SH-SY5Y (cell line): ENCODE results near the gene CRADD.

Source experiments
- GATA2 ChIP-seq: IDR thresholded peaks from 2 replicates; pipeline ENCODE4 v1.6.1; 2011; ENCODE audit warnings: mild to moderate bottlenecking, low read depth, low read length
- GATA3 ChIP-seq: IDR thresholded peaks from 2 replicates; pipeline ENCODE4 v1.6.1; 2011; ENCODE audit warnings: low read depth, mild to moderate bottlenecking, low read length, moderate library complexity

DNA sequence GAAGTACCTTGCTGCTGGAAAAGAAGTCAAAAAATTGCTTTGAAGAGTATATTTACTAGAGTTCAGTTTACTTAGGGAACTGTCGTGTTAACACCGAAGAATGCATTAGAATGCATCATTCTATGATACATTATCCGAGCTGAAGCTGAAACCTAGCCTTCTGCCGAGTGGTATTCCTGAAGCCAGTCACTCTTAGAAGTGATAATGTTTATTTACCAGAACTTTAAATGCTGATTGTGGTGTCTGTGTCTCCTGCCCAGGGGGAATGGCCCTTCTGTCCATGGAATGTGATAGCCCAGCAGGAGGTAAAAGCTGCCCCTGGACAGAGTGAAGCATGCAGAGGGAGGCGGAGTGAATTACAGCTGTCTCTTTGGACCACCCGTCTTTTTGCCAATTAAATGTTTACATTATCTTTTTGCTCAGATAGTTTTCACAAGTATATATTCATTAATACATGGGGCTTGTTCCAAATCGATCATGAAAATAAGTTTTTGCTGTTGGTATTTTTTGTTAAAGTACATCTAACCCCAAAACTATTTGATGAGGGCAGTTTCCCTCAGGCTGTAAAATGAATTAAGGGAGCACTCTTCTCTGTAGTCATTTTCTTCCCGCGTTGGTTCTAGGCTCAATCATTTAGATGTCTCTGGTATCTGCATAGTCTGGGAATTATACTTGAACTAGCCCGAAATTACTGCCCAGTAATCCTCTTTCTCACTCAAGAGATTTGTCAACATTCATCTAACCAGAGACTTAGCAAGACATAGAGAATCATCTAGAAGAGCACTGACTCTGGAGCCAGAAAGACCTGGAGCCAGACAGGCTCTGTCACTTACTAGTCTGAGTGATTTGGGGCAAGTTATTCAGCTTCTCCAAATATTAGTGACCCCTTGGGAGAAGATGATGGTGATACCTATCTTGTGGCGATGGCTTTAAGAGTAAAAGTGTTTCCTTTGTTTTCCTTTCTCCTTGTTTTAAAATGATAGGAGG lies 147.6 kb downstream of the CRADD start:
- TF ChIP-seq GATA2 = no peak
- TF ChIP-seq GATA3 = no peak
